ENCODE data around the gene ZBTB16.
"Not testable (repeated sequence)": the region's sequence is repeated elsewhere in the genome, so short reads cannot be mapped to it uniquely, and the experiment has no call there.

Gene ZBTB16

DNA sequence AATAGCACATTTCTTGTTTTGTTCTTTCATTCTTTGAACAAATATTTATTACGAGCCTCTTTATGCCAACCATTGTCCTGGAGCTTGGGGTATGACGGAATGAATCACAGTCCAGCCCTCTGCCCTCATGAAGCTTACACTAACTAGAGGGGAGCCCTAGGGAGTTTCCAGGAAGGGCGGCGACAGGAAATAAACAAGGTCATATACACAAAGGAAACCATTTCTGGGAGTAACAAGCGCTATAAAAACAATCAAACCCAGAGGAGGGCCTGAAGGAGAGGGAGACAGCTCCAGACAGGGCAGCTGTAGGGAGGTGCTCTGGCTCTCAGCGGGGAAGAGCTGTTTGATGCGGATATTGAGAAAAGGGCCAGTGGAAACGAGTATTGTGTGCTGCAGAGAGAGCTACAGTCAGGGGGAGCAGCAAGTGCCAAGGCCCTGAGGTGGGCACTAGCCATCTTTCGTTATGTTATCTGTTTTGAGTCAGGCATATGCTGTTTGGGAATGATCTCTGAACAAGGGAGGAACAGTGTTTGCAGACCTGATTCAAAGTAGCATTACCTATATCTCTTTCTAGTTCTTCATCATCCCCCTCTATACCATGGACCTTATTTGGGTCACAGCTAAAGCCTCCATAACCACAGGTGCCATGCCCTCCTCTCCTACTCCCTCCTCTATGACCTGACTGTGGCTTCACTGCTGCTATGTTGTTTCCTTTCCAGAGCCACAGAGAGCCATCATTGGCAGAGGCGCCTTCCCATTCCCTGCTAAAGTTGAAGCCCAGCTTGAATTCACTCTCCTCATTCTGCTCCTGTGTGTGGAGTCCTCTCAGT is 15.3 kb upstream of the ZBTB16 start:
- no peak for FAIRE-seq

DNA sequence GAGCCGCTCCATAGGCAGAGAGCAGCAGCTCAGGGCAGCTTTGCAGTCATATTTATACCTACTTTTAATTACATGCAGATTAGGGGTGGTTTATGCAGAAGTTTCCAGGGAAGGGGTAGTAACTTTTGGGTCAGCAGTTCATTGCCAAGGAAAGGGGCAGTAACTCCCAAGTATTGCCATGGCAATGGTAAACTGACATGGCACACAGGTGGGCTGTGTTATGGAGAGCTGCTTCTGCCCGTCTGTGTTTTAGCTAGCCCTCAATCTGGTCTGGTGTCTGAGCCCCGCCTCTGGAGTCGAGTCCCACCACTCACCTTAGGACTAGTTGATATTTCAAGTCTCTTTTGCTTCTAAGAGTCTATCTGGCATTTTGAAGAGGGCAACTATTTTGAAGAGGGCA is 12.2 kb upstream of the ZBTB16 start:
- FAIRE-seq: no peak

DNA sequence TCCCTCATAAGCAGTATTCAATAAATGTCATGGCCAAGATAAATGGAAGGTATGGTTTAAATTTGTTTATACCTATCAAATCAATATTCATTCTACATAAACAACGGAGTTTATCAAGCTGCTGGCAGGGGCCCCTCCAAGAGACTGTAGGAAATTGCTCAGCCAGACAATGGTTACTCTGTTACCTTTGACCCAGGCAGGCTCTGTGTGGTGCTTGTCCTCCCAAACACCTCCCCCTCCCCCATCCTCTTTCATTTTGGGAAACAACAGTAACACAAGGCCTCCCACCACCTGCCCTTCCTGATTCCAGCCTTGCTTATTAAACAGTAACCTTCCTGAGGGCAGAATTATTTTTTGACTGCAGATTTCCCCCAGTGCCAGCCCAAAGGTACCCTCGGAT is 10.5 kb upstream of the ZBTB16 start:
- FAIRE-seq: no peak

DNA sequence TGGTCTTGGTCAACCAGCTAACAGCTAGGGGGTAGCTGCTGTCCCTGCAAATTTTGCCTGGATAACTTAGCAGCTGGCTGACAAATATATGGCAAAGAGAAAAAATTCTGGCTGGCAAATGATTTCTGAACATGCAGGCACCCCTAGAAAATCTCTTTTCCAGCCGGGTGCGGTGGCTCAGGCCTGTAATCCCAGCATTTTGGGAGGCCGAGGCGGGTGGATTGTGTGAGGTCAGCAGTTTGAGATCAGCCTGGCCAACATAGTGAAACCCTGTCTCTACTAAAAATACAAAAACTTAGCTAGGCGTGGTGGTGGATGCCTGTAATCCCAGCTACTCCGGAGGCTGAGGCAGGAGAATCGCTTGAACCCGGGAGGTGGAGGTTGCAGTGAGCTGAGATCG is 9.7 kb upstream of the ZBTB16 start:
- FAIRE-seq: not testable (repeated sequence)

DNA sequence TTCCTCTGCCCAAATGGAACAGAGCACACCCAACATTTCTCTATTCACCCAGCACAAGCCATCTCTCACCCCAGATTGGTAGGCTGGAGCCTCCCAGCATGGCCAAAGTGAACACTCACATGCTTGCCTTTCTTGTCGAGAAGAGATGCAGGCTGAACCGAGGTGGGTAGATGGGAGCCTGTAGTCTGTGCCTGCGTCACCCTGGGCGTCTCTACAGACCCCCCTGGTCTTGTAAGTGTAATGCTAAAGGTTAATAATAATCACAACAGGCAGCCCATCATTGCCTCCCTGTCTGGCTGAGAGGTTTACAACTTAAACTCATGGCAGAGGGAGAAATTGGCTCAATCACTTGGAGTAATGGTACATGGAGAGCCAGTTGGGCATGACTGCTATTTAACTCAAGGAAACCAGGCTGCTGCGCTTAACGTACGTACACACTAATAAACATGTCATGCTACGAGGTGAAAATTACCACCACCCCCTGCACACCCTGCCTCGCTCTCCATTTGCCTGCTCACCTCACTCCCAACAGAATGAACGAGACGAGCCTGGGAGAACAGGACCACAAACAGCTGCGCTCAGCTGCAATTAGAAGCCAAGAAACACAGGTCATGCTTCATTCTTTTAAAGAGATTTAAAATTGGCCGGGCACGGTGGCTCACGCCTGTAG is 9.1 kb upstream of the ZBTB16 start:
- FAIRE-seq: no peak

DNA sequence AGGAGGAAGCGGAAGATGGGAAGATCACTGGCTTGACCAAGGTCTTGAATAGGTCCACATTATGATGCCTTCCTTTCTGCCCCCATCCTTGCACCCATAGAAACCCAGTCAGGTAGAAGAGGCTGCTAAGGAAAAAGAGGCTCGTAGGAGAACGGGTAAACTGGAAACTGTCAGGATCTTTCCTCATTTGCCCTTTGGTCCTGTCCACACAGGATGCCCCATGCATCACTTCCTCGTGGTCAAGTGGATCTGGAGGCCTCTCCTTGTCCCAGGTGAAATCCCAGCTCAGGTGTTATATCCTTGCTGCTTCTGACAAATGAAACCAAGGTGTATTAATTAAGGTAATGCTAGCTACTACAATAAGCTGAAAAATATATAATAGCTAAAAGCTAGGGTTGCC is 8.0 kb upstream of the ZBTB16 start:
- no peak for FAIRE-seq

DNA sequence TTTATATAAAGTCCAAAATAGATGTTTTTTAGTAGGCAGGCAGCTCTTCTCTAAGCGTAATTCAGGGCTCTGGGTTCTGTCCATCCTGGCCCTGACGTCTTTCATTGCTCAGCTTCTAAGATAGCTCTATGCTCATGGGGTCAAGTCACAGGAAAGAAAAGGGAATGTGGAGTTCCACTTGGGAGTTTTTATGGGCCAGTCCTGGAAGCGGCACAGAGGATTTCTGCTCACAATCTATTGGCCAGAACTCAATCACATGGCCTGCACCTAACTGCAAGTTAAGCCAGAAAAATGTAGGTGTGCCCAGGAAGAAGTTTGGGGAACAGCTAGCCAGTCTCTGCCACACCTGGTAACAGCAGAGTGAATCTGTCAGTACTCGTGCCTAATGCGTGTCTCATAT is 7.4 kb upstream of the ZBTB16 start:
- no peak for FAIRE-seq

DNA sequence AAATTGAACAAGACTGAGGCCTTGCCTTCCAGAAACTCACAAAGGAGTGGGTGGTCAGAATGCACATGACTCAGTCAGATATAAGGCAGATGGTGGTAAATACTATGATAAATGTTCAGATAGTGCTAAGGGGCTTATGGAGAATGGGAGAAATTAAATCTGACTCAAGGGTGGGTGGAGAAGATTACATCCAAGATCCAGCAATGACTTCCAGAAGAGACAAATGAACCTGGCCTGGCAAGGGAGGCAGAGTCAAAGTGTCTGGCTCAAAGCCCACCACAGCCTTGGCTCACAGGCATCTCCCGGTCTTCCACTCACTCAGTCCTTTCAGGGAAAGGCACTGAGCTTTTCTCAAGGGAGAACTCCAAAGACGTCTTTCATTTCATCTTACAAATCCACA is 6.1 kb upstream of the ZBTB16 start:
- no peak for FAIRE-seq

DNA sequence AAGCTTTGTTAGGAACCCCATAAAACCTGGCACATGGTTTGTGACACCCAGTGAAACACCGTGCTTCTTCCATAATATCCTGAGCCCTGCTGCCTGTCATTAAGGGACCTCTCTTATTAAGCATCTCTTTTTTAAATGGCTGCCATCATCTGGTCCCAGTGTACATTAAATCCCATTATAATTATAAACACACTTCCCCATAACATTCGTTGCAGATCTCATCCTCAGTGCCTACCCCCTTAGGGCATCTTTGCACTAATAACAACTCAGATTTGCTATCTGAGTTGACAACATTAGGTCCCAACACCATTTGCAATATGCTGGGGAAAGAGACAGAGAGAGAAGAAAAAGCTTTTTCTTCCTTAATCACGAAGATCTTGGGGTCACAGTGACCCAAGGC is 4.7 kb upstream of the ZBTB16 start:
- no peak for FAIRE-seq

DNA sequence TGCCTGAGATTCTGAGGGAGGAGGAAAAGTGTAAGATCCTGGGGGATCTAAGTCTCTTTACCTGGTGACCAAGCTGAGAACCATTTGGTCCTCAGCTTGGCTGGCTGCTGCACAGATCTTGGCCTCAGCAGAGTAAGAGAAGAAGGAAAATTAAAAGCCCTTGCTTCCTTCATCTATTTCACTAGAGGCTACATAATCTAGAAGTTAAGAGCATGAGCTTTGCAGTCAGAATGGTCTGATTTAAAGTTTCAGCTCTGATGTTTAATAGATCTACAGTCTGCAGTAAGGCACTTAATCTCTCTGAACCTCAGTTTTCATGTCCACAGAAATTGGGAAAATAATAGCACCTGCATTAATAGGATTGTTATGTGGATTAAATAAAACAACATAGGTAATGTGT is 3.1 kb upstream of the ZBTB16 start:
- no peak for FAIRE-seq

DNA sequence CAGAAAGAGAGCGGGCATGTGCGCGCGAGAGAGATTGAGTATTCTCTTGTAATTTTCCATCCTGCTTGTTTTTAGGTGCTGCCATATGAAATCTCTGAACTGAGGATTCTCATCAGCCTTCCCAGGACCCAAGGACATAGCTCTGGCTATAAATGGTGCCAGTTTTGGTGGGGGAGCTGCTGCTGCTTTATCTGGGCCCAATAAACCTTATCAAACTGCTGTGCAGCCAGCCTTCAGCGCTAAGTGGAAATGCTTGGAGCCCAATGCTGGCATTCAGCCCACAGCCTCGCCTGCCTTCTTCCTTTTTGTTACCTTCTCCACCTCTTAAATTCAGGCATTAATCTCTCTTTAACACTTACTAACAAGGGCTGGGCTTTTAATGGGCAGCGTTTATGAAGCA is 2.4 kb upstream of the ZBTB16 start:
- FAIRE-seq: no peak

DNA sequence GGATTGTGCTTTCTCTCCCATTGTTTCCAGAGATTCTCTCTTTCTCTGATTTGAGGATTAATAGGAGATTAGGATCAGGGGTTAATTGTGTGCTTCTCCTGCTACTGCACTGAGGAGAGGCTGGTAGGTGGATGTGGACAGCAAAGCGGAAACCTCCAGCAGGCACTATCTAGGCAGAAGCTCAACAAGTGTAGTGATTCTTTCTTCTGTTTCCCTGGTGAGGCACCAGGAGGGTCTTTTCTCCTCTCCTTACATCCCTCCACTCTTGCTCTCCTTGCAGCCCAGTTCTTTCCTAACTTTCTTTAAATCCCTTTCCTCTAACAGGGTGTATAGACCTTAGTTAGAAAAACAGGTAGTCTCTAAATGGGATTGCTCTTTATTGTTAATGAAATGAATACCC is 1.9 kb upstream of the ZBTB16 start:
- FAIRE-seq: no peak

DNA sequence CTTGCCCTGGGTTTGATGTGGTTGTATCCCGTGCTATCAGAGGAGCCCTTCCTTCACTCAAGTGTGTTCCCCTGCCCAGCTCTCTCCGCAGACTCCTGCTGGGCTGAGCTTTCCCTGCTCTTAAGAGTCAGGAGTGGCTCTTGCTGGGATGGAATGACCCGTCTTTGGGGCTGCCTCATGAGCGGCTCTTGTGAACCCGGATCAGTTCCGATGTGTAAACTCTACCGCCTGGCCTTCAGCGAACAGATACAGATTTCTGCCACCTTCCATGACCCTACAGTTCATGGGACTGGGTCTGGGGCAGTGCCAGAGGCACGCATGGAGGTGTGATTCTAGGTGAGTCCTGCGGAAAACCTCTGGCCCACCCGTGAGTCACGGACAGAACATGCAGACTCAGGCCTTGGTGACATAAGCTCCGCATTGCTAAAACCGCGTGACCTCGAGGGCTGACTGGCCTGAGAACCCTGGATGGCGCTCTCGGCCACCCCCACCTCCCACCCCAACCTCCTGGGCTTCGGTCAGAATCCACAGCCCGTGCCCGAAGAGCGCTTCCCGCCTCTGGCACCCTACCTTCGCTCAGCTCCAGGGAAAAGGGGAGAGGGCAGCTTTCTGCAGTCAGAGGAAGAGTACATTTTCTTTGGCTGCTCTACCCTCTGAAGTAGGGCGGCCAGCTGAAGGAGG is 1.3 kb upstream of the ZBTB16 start:
- FAIRE-seq: no peak

DNA sequence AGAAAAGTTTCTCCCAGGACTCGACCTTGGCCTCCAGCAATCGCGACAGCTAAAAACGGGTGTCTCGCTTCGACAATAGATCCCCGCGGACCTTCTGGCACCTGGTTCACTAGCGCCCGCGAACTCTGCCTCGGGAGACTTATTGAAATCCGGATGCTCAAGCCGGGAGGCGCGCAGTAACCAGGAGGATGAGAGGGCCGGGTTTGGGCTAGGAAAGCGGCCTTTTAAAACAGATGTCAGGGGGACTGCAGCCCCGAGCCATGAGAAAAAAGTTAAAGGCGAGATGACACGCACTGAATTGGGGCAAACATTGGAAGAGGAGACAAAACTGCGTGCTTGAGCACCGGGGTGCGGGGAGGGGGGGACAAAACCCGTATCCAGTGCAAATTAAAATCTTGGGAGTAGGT is 637 bp upstream of the ZBTB16 start:
- FAIRE-seq: no peak

DNA sequence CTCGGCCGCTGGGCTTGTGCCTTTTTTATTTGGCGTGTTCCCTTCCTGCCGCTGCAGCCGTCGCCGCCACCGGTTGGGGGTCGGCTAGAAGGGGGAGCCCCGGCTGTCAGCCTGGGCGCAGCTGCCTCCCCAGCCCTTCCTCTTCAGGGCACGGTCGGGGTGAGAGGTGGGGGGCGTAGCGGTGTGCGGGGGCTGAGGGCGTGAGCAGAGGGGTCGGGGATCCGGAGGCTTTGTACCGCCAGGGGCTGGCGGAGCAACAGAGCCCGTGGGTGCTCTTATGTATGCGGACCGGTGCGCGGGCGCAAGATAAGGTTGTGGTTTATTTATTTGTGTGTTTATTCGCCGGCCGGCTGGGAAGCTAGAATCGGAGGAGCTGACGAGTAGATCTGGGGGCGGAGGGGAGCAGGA is 477 bp downstream of the ZBTB16 start:
- FAIRE-seq: no peak

DNA sequence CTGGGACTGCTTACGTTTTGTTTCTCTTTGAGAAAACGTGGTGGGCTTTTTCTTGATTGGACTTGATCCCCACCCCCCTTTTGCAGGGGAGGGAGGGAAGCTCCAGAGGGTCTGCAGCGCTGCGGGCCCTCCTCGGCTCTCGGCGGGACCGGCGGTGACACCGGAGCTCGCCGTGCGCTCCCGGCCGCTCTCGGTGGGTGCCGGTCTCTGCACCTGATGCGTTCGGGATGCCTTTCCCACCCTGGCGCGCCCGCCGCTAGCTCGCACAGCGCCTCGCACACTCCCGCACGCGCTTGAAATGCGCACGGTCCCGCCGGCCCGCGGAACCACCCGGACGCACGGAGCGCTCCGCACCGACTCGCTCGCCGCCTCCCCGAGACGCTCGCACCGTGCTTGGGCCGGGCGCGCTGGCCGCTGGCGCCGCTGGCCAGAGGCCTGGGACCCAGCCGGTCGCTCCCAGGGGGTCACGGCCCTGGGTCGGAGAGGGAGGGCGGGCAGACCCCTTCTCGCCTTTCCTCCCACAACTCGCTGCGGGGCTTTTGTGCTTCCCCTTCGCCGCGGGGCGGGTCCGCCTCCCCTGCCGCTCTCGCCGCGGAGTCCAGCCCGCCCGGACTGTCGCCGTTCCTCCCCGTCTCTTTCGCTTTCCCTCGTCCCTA is 1.0 kb downstream of the ZBTB16 start:
- FAIRE-seq: no peak

DNA sequence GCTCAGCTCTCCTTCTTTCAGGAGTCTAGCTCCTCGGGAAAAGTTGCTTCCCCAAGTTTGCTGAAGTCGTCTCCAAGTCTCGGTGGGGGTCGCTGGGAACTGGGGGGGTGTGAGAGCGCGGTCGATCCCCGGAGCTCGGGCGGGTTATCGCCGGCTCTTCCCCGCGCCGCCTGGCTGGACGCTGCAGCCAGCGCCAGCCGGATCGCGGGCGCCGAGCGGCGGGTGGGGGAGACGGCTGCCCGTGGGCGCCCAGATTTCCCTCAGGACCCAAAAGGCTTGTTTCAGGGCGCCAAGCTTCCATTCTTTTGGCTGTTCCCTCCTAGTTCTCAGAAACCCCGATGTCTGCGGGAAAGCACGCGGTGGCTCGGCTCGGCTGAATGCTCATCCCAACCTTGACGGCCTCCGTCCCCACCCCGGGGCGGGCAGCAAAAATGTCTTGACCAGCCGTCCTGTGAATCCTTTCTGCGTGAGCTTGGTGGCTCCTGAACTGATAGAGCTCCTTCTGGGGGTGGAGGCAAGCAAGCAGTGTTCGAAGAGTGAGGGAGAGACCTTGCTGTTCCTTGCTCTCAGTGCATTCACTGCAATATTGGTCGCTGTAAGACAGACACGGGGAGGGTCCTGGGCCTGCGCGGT is 1.7 kb downstream of the ZBTB16 start:
- FAIRE-seq: no peak

DNA sequence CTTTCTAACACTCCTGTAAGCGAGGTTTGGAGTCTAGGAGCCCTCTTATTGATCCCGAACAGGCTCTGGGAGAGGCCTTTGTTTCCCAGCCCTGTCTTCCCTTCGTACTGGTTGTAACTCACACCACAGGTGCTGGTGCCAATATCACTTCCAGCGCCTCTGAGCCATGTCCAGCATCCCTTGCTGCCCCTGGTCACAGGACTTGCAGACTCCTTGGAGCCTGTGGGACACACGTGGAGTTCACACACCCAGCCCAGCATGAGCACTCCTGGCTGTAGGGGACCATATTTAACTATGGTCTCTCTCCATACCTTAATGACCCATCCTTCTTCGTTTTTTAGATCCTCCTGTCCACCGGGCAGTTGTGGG is 2.2 kb downstream of the ZBTB16 start:
- no peak for FAIRE-seq

DNA sequence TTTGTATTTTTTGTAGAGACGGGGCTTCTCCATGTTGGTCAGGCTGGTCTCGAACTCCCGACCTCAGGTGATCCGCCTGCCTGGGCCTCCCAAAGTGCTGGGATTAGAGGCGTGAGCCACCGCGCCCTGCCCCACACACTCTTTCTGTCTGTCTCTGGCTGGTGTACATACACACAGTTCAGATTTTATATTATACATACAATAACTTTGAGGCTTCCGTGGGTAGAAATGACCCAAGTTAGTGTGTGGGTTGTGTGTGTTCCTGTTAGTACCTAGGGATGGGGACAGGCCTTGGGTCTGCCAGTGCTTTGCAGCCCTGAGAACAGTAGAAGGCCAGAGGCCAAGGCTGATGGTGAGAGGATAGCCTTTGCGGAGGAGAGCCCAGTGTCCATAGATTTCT is 2.8 kb downstream of the ZBTB16 start:
- FAIRE-seq: no peak

DNA sequence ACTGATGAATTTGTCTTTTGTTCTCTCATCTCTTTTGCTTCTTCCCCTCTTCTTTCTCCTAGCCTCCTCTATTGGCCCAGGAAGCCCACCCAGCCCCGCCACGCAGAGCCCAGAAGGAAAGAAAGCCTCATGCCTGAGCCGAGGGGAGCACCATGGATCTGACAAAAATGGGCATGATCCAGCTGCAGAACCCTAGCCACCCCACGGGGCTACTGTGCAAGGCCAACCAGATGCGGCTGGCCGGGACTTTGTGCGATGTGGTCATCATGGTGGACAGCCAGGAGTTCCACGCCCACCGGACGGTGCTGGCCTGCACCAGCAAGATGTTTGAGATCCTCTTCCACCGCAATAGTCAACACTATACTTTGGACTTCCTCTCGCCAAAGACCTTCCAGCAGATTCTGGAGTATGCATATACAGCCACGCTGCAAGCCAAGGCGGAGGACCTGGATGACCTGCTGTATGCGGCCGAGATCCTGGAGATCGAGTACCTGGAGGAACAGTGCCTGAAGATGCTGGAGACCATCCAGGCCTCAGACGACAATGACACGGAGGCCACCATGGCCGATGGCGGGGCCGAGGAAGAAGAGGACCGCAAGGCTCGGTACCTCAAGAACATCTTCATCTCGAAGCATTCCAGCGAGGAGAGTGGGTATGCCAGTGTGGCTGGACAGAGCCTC is 3.8 kb downstream of the ZBTB16 start:
- no peak for FAIRE-seq

DNA sequence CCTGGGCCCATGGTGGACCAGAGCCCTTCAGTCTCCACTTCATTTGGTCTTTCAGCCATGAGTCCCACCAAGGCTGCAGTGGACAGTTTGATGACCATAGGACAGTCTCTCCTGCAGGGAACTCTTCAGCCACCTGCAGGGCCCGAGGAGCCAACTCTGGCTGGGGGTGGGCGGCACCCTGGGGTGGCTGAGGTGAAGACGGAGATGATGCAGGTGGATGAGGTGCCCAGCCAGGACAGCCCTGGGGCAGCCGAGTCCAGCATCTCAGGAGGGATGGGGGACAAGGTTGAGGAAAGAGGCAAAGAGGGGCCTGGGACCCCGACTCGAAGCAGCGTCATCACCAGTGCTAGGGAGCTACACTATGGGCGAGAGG is 4.3 kb downstream of the ZBTB16 start:
- FAIRE-seq: no peak

DNA sequence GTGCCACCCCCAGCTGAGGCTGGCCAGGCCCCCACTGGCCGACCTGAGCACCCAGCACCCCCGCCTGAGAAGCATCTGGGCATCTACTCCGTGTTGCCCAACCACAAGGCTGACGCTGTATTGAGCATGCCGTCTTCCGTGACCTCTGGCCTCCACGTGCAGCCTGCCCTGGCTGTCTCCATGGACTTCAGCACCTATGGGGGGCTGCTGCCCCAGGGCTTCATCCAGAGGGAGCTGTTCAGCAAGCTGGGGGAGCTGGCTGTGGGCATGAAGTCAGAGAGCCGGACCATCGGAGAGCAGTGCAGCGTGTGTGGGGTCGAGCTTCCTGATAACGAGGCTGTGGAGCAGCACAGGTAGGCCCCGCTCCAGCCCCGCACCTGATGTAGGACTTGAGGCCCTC is 4.7 kb downstream of the ZBTB16 start:
- FAIRE-seq: no peak

DNA sequence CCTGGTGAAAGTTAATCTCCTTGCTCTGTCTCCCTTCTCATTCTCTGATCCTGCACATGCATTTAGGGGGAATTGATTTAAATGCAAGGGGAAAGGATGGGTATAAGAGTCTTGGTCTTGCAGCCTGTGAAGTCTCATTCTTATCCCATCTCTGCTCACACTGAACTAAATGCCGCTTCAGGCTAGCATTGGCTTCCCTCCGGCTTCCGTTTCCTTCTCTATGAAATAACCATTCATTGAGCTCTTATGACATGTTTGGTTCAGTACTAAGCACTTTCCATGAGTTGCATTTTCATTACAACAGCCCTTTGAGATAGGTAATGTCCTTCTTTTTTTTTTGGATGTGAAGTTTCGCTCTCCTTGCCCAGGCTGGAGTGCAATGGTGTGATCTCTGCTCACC is 5.6 kb downstream of the ZBTB16 start:
- no peak for FAIRE-seq
